ENCODE results near the gene SUPT5H. TPM values are rescaled to one million over a fixed set of nuclear protein-coding genes. Genes with fewer than 3 reads are reported as not detected.

SUPT5H gene
- polyA plus RNA-seq, 1 experiment = 78.0 TPM

DNA sequence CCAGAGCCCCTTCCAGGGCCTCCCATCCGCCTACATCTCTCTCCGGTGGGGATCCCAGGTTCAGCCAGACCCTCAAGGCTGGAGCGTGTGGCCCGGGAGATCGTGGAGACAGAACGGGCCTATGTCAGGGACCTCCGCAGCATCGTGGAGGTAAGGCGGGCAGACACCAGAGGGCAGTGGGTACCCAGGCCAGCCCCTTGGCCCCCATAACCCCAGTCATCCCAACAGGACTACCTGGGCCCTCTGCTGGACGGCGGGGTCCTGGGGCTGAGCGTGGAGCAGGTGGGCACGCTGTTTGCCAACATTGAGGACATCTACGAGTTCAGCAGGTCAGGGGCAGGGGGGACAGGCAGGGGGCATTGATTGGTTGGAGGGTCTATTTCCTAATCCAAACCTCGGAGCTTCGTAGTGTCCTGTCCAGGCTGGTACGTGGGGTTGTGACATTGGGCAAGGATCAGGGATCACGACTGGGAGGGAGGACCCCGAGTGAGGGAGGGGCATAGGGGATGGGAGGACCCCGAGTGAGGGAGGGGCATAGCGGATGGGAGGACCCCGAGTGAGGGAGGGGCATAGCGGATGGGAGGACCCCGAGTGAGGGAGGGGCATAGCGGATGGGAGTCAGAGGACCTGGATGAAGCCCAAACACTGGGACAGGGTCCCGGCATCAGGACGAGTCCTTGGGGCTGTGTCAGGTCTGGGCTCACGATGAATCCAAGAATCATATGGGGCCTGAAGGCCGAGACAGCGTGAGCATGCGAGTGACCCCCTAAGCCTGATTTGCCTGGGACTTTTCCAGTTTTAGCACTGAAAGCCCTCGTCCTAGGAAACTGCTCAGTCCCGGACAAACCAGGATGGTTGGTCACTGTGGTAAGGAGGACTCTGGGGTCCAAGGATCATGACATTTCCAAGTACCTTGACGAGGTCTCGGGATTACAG is 30.0 kb upstream of the SUPT5H start:
- H3K27me3 ChIP-seq (ENCODE audit: control insufficient read depth, insufficient read depth, low read length) = no peaks in the 10 kb centered on the region
- peak overlapping the region; percentile 39 for H3K27ac ChIP-seq (ENCODE audit: low read depth, low read length)
- DNase-seq (ENCODE audit: low read depth, low spot score) = no peak
- H3K4me3 ChIP-seq (ENCODE audit: low read depth, low read length) = peak overlapping the region; percentile 84
- CTCF ChIA-PET = interaction anchor here (0.6 to 1.5 kb wide), 2 partner anchors 20 to 228 kb away, joined by 5 read pairs; partner anchors contain the start of gene RPS16
- no peaks in the 10 kb centered on the region; the same call in 1 of the 2 replicates for H3K9me3 ChIP-seq (ENCODE audit: control insufficient read depth, insufficient read depth, low read length)
- 0 out of 2 replicates have a peak, but pooled peaks have one; percentile 4 for TF ChIP-seq CTCF (IDR thresholded peaks at IDR 0.05; ENCODE audit: low read depth, low read length)
- POLR2A ChIA-PET = interaction anchor here (0.9 to 4.5 kb wide), 3 partner anchors 17 to 30 kb away, joined by 3 to 44 read pairs (median 8); partner anchors contain the start of genes RPS16 and SUPT5H

DNA sequence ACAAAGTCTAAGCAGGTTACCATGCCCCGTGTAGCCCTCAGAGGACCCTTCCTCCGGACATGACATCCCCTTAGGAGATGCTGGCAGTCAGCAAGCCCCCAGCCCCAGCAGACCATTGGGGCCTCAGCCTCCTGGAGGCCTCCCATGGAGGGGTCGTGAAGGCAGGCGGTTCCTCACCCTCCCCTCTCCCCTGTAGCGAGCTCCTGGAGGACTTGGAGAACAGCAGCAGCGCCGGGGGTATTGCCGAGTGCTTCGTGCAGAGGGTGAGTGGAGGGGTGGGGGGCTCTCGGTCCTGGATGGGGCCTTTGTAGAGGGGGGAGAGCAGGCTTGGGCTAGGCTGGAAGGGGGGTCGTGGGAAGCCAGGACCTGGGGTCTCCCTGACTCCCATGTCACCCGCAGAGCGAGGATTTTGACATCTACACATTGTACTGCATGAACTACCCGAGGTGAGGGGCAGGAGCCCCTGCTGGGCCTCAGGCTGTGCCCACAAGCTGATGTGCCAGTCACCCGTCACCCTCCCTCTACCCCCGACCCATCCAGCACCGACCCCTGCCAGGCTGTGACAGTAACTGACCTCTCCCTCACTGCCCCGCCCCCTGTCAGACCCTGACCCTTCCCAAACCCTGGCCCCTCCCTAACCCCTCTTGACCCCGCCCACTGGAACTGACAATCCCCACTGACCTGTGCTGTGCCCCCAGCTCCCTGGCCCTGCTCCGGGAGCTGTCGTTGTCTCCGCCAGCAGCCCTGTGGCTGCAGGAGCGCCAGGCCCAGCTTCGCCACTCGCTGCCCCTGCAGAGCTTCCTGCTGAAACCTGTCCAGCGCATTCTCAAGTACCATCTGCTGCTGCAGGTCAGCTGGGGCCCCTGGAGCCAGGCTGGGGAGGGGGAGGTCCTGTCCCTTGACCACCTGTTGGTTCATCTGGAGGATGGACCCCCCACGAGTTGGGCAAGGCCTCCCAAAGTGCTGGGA is 28.9 kb upstream of the SUPT5H start:
- ChIA-PET CTCF (interaction anchor here (1.5 kb wide), 1 partner anchor 19 kb away, joined by 5 read pairs; the partner anchor contains the start of gene RPS16), POLR2A (interaction anchor here (4.5 kb wide), 1 partner anchor 19 kb away, joined by 44 read pairs; the partner anchor contains the start of gene RPS16)
- H3K9me3 ChIP-seq (ENCODE audit: control insufficient read depth, insufficient read depth, low read length) = no peaks in the 10 kb centered on the region; the same call in 1 of the 2 replicates
- no peak overlapping the region for H3K27ac ChIP-seq (ENCODE audit: low read depth, low read length)
- no peak for DNase-seq (ENCODE audit: low read depth, low spot score)
- H3K4me3 ChIP-seq (ENCODE audit: low read depth, low read length) = peak overlapping the region; percentile 84; the same call in 1 of the 2 replicates
- no peak for TF ChIP-seq CTCF (IDR thresholded peaks at IDR 0.05; ENCODE audit: low read depth, low read length)
- H3K27me3 ChIP-seq (ENCODE audit: control insufficient read depth, insufficient read depth, low read length) = no peaks in the 10 kb centered on the region

GRCh38 chr19:39417463-39418181 is 27.8 kb upstream of the SUPT5H start:
- TF ChIP-seq CTCF (IDR thresholded peaks at IDR 0.05; ENCODE audit: low read depth, low read length) = no peak
- no peaks in the 10 kb centered on the region; the same call in 1 of the 2 replicates for H3K9me3 ChIP-seq (ENCODE audit: control insufficient read depth, insufficient read depth, low read length)
- no peak overlapping the region for H3K4me3 ChIP-seq (ENCODE audit: low read depth, low read length)
- no peak overlapping the region for H3K27ac ChIP-seq (ENCODE audit: low read depth, low read length)
- no peak for DNase-seq (ENCODE audit: low read depth, low spot score)
- CTCF ChIA-PET = interaction anchor here (1.2 kb wide), 1 partner anchor 18 kb away, joined by 3 read pairs; the partner anchor contains the start of gene RPS16
- H3K27me3 ChIP-seq (ENCODE audit: control insufficient read depth, insufficient read depth, low read length) = no peaks in the 10 kb centered on the region
- POLR2A ChIA-PET = interaction anchor here (0.6 to 4.5 kb wide), 2 partner anchors 12 to 18 kb away, joined by 4 to 44 read pairs; partner anchors contain the start of gene RPS16

- no peak overlapping the region for H3K27ac ChIP-seq (ENCODE audit: low read depth, low read length)
- H3K4me3 ChIP-seq (ENCODE audit: low read depth, low read length) = no peak overlapping the region
- no peaks in the 10 kb centered on the region for H3K27me3 ChIP-seq (ENCODE audit: control insufficient read depth, insufficient read depth, low read length)
- no peak for TF ChIP-seq CTCF (IDR thresholded peaks at IDR 0.05; ENCODE audit: low read depth, low read length)
- POLR2A ChIA-PET = interaction anchor here (0.6 to 2.3 kb wide), 3 partner anchors 10 to 20 kb away, joined by 3 to 12 read pairs (median 5); partner anchors contain the start of gene RPS16
- H3K9me3 ChIP-seq (ENCODE audit: control insufficient read depth, insufficient read depth, low read length) = no peaks in the 10 kb centered on the region; the same call in 1 of the 2 replicates
- CTCF ChIA-PET = interaction anchor here (0.8 to 1.2 kb wide), 2 partner anchors 17 to 22 kb away, joined by 3 read pairs; partner anchors contain the start of gene RPS16
- no peak for DNase-seq (ENCODE audit: low read depth, low spot score)
Measured at GRCh38 chr19:39419003-39419402, 26.4 kb upstream of the SUPT5H start.

Data from AG04450 (cell line).